Keratinocyte (primary cell): ENCODE data around the gene AOPEP. TPM values are rescaled to one million over a fixed set of nuclear protein-coding genes. Genes with fewer than 3 reads are reported as not detected.
"Not testable (repeated sequence)": the region's sequence is repeated elsewhere in the genome, so short reads cannot be mapped to it uniquely, and the experiment has no call there.

Experiments used
- DNase-seq: peaks from one replicate; pipeline ENCODE4 v3.0.0-alpha.2; 2011; ENCODE audit warnings: low read depth, missing footprints, low spot score
- FAIRE-seq: peaks from 2 replicates; lab custom pipeline; 2011; peaks lifted over from hg19 to GRCh38; lab: Jason Lieb, UNC
- H2AFZ ChIP-seq: 2 replicates; pipeline ENCODE4 v1.6.0; 2012; ENCODE audit warnings: low read length, control low read depth, inconsistent platforms; ENCODE audit not compliant: control insufficient read depth
- H3K27ac ChIP-seq: 2 replicates; pipeline ENCODE4 v1.5.1; 2011; ENCODE audit warnings: low read length; ENCODE audit not compliant: control insufficient read depth, insufficient read depth
- H3K27me3 ChIP-seq: 3 replicates; pipeline ENCODE4 v1.6.0; 2011; ENCODE audit warnings: low read length; ENCODE audit not compliant: control insufficient read depth, insufficient read depth; ENCODE audit errors: extremely low read depth
- H3K36me3 ChIP-seq, 2 experiments: 2 replicates in 1 of 2; 3 replicates in 1 of 2; pipeline ENCODE4 v1.5.1; 2011; ENCODE audit warnings: low read length in 2 of 2, mild to moderate bottlenecking in 1 of 2; ENCODE audit not compliant: control insufficient read depth in 2 of 2, insufficient read depth in 2 of 2; ENCODE audit errors: extremely low read depth in 1 of 2
- H3K4me1 ChIP-seq: 3 replicates; pipeline ENCODE4 v1.5.1; 2011; ENCODE audit warnings: low read length; ENCODE audit not compliant: control insufficient read depth, insufficient read depth; ENCODE audit errors: extremely low read depth
- H3K4me2 ChIP-seq: 3 replicates; pipeline ENCODE4 v1.6.0; 2011; ENCODE audit warnings: low read depth, low read length; ENCODE audit not compliant: control insufficient read depth, insufficient read depth; ENCODE audit errors: extremely low read depth
- H3K4me3 ChIP-seq, 3 experiments: fragments of 200-600 bp in 1 of 3; sonication (generic) in 1 of 3; 2 replicates in 2 of 3; 3 replicates in 1 of 3; pipeline ENCODE4 v1.5.1; 2011 to 2016; ENCODE audit warnings: low read length in 3 of 3, mild to moderate bottlenecking in 3 of 3, control low read depth in 2 of 3, inconsistent platforms in 1 of 3, low read depth in 1 of 3, mixed read lengths in 1 of 3, mixed run types in 1 of 3, moderate library complexity in 1 of 3; ENCODE audit not compliant: control insufficient read depth in 2 of 3, insufficient read depth in 2 of 3; ENCODE audit errors: extremely low read depth in 1 of 3
- H3K79me2 ChIP-seq: 2 replicates; pipeline ENCODE4 v1.6.0; 2012; ENCODE audit warnings: low read length; ENCODE audit not compliant: control insufficient read depth, insufficient read depth
- H3K9ac ChIP-seq: 3 replicates; pipeline ENCODE4 v1.6.0; 2011; ENCODE audit warnings: low read length; ENCODE audit not compliant: control insufficient read depth, insufficient read depth; ENCODE audit errors: extremely low read depth
- H3K9me1 ChIP-seq: 3 replicates; pipeline ENCODE4 v1.6.0; 2011; ENCODE audit warnings: low read length; ENCODE audit not compliant: control insufficient read depth, insufficient read depth; ENCODE audit errors: extremely low read depth
- H3K9me3 ChIP-seq: 2 replicates; pipeline ENCODE4 v1.5.1; 2012; ENCODE audit warnings: low read depth, low read length; ENCODE audit not compliant: control insufficient read depth
- H4K20me1 ChIP-seq: 3 replicates; pipeline ENCODE4 v1.6.0; 2011; ENCODE audit warnings: low read length; ENCODE audit not compliant: control insufficient read depth, insufficient read depth; ENCODE audit errors: extremely low read depth
- CTCF ChIP-seq, 3 experiments: IDR thresholded peaks in 1 of 3; conservative IDR thresholded peaks in 1 of 3; optimal IDR thresholded peaks in 1 of 3; 2 replicates in 2 of 3; 3 replicates in 1 of 3; pipeline versions ENCODE3 to v1.5.1; 2011; ENCODE audit warnings: low read length in 3 of 3, mild to moderate bottlenecking in 3 of 3, moderate library complexity in 2 of 3, control low read depth in 1 of 3, inconsistent platforms in 1 of 3; ENCODE audit not compliant: insufficient read depth in 2 of 3; ENCODE audit errors: extremely low read depth in 1 of 3
- EZH2 ChIP-seq: IDR thresholded peaks from one replicate; pipeline ENCODE4 v1.6.1; 2012; ENCODE audit warnings: inconsistent platforms, mild to moderate bottlenecking, low read length, moderate library complexity
- dilution Hi-C: fragments of 300-500 bp; cut with MboI; formaldehyde crosslinking; loops from one replicate; pipeline ENCODE4 v1.7.0; 2020; ENCODE audit warnings: low sequenced_read_pairs; ENCODE audit not compliant: extremely low pct_ligation_motif_present
- polyA plus RNA-seq, 5 experiments: library from polyadenylated mRNA; depleted of rRNA in 3 of 5; stranded (reverse) in 3 of 5; stranded (forward) in 1 of 5; unstranded in 1 of 5; fragments of >200 nt; gene quantifications; 1 replicate in 1 of 5; 2 replicates in 3 of 5; 3 replicates in 1 of 5; pipeline versions ENCODE4 v1.2.1 to v1.2.3, GENCODE V29; 2011 to 2012; ENCODE audit warnings: missing spikeins in 2 of 5, low read depth in 1 of 5, low replicate concordance in 1 of 5

Gene AOPEP
- polyA plus RNA-seq, 1 donor (not counting 4 experiments of a cell fraction or from before 2014, with no cell fraction given) = 27.0 TPM

- no peaks in the 10 kb centered on the region for H3K4me1 ChIP-seq
- H3K79me2 ChIP-seq = no peaks in the 10 kb centered on the region
- no peak for DNase-seq
- no peak for FAIRE-seq
- no peaks in the 10 kb centered on the region for H3K9me3 ChIP-seq
- dilution Hi-C loops = no loop called here
- peaks cover 0 to 4% of the 10 kb centered on the region in 2 experiments for H3K36me3 ChIP-seq
- H3K9me1 ChIP-seq = no peaks in the 10 kb centered on the region
- no peak overlapping the region for H3K27ac ChIP-seq
- no peak overlapping the region for H3K9ac ChIP-seq
- H3K4me3 ChIP-seq = no peak overlapping the region
- no peak overlapping the region for H2AFZ ChIP-seq
- no peak overlapping the region for H3K4me2 ChIP-seq
- no peaks in the 10 kb centered on the region for H3K27me3 ChIP-seq
- no peak for TF ChIP-seq CTCF (optimal IDR thresholded peaks at IDR 0.05 in 1 of 3, IDR thresholded peaks at IDR 0.05 in 1 of 3, conservative IDR thresholded peaks at IDR 0.05 in 1 of 3; ENCODE audit: extremely low read depth in 1 of 3, insufficient read depth in 2 of 3, low read length in 3 of 3)
- no peak for TF ChIP-seq EZH2
- no peaks in the 10 kb centered on the region for H4K20me1 ChIP-seq
Observed at GRCh38 chr9:94960964-94961363, 234.5 kb downstream of the AOPEP start.

DNA sequence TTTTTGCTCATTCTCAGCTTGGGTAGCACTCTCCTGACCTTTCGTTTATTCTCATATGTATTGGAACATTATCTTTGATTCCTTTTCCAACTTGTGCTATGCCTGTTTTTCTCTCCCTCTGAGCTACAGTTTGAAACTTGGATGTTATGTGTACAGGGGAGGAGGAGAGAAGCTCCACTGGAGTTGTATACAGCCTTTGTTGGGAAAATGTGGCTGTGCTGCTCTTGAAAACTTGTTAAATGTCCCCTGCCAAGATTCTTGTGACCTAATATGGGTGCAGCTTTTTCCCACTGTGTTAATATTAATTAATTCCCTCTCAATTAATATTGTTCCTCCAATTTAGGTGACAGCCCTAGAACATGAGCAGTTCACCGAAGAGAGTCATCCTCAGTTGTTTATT lies 235.4 kb downstream of the AOPEP start:
- Histone ChIP-seq H3K79me2 (no peaks in the 10 kb centered on the region), H3K9me3 (no peaks in the 10 kb centered on the region), H4K20me1 (no peaks in the 10 kb centered on the region), H3K9ac (no peak overlapping the region), H3K36me3 (no peaks in the 10 kb centered on the region), H3K4me2 (no peak overlapping the region), H3K27me3 (no peaks in the 10 kb centered on the region), H2AFZ (no peak overlapping the region), H3K27ac (no peak overlapping the region), H3K4me3 (no peak overlapping the region), H3K9me1 (no peaks in the 10 kb centered on the region), H3K4me1 (no peaks in the 10 kb centered on the region)
- no peak for FAIRE-seq
- no peak for DNase-seq
- TF ChIP-seq CTCF (optimal IDR thresholded peaks at IDR 0.05 in 1 of 3, IDR thresholded peaks at IDR 0.05 in 1 of 3, conservative IDR thresholded peaks at IDR 0.05 in 1 of 3; ENCODE audit: extremely low read depth in 1 of 3, insufficient read depth in 2 of 3, low read length in 3 of 3) (no peak), EZH2 (no peak)
- dilution Hi-C loops = no loop called here

GRCh38 chr9:94965631-94966030 lies 239.1 kb downstream of the AOPEP start:
- H4K20me1 ChIP-seq, H3K4me2 ChIP-seq, H3K9me1 ChIP-seq, FAIRE-seq, H3K27me3 ChIP-seq, dilution Hi-C loops, H3K9ac ChIP-seq, DNase-seq, H3K4me1 ChIP-seq, H3K36me3 ChIP-seq, H3K27ac ChIP-seq, H3K79me2 ChIP-seq, H2AFZ ChIP-seq, H3K9me3 ChIP-seq, H3K4me3 ChIP-seq: not testable (repeated sequence)

DNA sequence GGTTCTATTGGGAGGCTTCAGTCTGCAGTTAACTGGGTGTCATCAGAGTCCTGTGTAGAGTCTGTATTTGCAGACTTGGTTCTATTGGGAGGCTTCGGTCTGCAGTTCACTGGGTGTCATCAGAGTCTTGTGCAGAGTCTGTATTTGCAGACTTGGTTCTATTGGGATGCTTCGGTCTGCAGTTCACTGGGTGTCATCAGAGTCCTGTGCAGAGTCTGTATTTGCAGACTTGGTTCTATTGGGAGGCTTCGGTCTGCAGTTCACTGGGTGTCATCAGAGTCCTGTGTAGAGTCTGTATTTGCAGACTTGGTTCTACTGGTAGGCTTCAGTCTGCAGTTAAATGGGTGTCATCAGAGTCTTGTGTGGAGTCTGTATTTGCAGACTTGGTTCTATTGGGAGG lies 239.5 kb downstream of the AOPEP start:
- H3K36me3 ChIP-seq, H3K27me3 ChIP-seq, H3K9me3 ChIP-seq, H3K4me3 ChIP-seq, H3K79me2 ChIP-seq, DNase-seq, H3K4me2 ChIP-seq, H4K20me1 ChIP-seq, H3K9me1 ChIP-seq, H3K9ac ChIP-seq, FAIRE-seq, H2AFZ ChIP-seq, dilution Hi-C loops, H3K27ac ChIP-seq, H3K4me1 ChIP-seq: not testable (repeated sequence)
